Small intestine (tissue), 7 donors: ENCODE results near the gene SLC6A8. TPM values are rescaled to one million over a fixed set of nuclear protein-coding genes. Genes with fewer than 3 reads are reported as not detected.
"Not testable (repeated sequence)": the region's sequence is repeated elsewhere in the genome, so short reads cannot be mapped to it uniquely, and the experiment has no call there.

Source experiments
- DNase-seq, 2 donors: peaks; one replicate each; pipeline versions ENCODE4 v3.0.0 to v3.0.0-alpha.2; 2013
- FAIRE-seq: peaks from 2 replicates; lab custom pipeline; 2012; peaks lifted over from hg19 to GRCh38; lab: Jason Lieb, UNC
- H3K27ac ChIP-seq, 3 donors: one replicate each; pipeline ENCODE4 v1.5.1; 2013; ENCODE audit warnings: low read length in 2 of 3, mild to moderate bottlenecking in 2 of 3, control low read depth in 1 of 3, inconsistent platforms in 1 of 3, low read depth in 1 of 3, moderate library complexity in 1 of 3
- H3K27me3 ChIP-seq, 3 donors: one replicate each; pipeline ENCODE4 v1.6.1; 2013; ENCODE audit warnings: low read length in 3 of 3, inconsistent platforms in 1 of 3; ENCODE audit not compliant: control insufficient read depth in 3 of 3, insufficient read depth in 3 of 3
- H3K36me3 ChIP-seq, 3 donors: one replicate each; pipeline ENCODE4 v1.6.1; 2013; ENCODE audit warnings: low read length in 3 of 3, inconsistent platforms in 1 of 3, low read depth in 1 of 3, mild to moderate bottlenecking in 1 of 3, moderate library complexity in 1 of 3; ENCODE audit not compliant: control insufficient read depth in 3 of 3, insufficient read depth in 2 of 3
- H3K4me1 ChIP-seq, 3 donors: one replicate each; pipeline ENCODE4 v1.6.1; 2013; ENCODE audit warnings: low read length in 2 of 3, inconsistent platforms in 1 of 3, low read depth in 1 of 3, mild to moderate bottlenecking in 1 of 3, moderate library complexity in 1 of 3; ENCODE audit not compliant: control insufficient read depth in 3 of 3, insufficient read depth in 2 of 3
- H3K4me3 ChIP-seq, 3 donors: one replicate each; pipeline ENCODE4 v1.5.1; 2013; ENCODE audit warnings: low read length in 3 of 3, control low read depth in 1 of 3, inconsistent platforms in 1 of 3, low read depth in 1 of 3, mild to moderate bottlenecking in 1 of 3, moderate library complexity in 1 of 3
- H3K9me3 ChIP-seq, 2 donors: one replicate each; pipeline ENCODE4 v1.6.1; 2013; ENCODE audit warnings: low read depth in 1 of 2, low read length in 1 of 2; ENCODE audit not compliant: control insufficient read depth in 2 of 2, insufficient read depth in 1 of 2
- WGBS, 3 donors: extraction: QIAGEN DNeasy Blood & Tissue Kit; methylation state at CpG; one replicate each; pipeline ENCODE4 v1.1.7; 2013; 5-methylcytosine and 5-hydroxymethylcytosine counted together
- polyA plus RNA-seq, 4 donors: library from polyadenylated mRNA; stranded (reverse) in 3 of 4; unstranded in 1 of 4; fragments of 200-250 nt in 3 of 4; fragments of 120-200 nt in 1 of 4; gene quantifications; one replicate each; pipeline versions ENCODE4 v1.2.1 to v1.2.3, GENCODE V29; 2013
- donor health status: healthy with polysubstance abuse.
- donor health status: control.
- donor health status: control.
- donor health status: Bipolar disorder and iron deficiency.
- donor health status: healthy.

The SLC6A8 gene
- polyA plus RNA-seq, 4 donors = 34.0 to 140 (median 59.2) TPM

- Histone ChIP-seq H3K4me1 (peaks cover 0 to 12% (median 3%) of the 10 kb centered on the region in 3 donors), H3K4me3 (no peak overlapping the region), H3K36me3 (peaks cover 0 to 49% (median 0%) of the 10 kb centered on the region in 3 donors), H3K27me3 (no peaks in the 10 kb centered on the region), H3K27ac (peak overlapping the region in 1 of 3 donors; percentile 38), H3K9me3 (peaks cover 0 to 6% of the 10 kb centered on the region in 2 donors)
- DNase-seq = no peak
- FAIRE-seq = no peak
- 69 to 79% (median 77%) methylated on average over 25 to 30 of the region's 30 CpGs for WGBS, 3 donors
Observed at GRCh38 chrX:153736071-153736820, 48.5 kb downstream of the SLC6A8 start.

GRCh38 chrX:153736871-153737441, 49.2 kb downstream of the SLC6A8 start:
- Histone ChIP-seq H3K4me1 (peaks cover 0 to 12% (median 3%) of the 10 kb centered on the region in 3 donors), H3K27me3 (no peaks in the 10 kb centered on the region), H3K9me3 (peaks cover 0 to 2% of the 10 kb centered on the region in 2 donors), H3K4me3 (no peak overlapping the region), H3K27ac (peak overlapping the region in 1 of 3 donors; percentile 38), H3K36me3 (peaks cover 0 to 52% (median 0%) of the 10 kb centered on the region in 3 donors)
- FAIRE-seq (no peak), DNase-seq (peak in 1 of 2 donors; percentile 59)
- 31 to 62% (median 53%) methylated on average over 11 to 15 of the region's 15 CpGs for WGBS, 3 donors

GRCh38 chrX:153738056-153738605, 50.4 kb downstream of the SLC6A8 start:
- H3K4me3 ChIP-seq = no peak overlapping the region
- DNase-seq (no peak), FAIRE-seq (no peak)
- 93 to 94% (median 93%) methylated on average over 3 to 27 of the region's 27 CpGs for WGBS, 3 donors
- no peaks in the 10 kb centered on the region for H3K9me3 ChIP-seq
- H3K4me1 ChIP-seq = peaks cover 0 to 12% (median 3%) of the 10 kb centered on the region in 3 donors
- H3K27me3 ChIP-seq = no peaks in the 10 kb centered on the region
- no peak overlapping the region for H3K27ac ChIP-seq
- H3K36me3 ChIP-seq = peaks cover 0 to 45% (median 0%) of the 10 kb centered on the region in 3 donors

- Histone ChIP-seq H3K4me1 (peaks cover 0 to 12% (median 3%) of the 10 kb centered on the region in 3 donors), H3K27ac (peak overlapping the region in 1 of 3 donors; percentile 52), H3K4me3 (no peak overlapping the region), H3K27me3 (no peaks in the 10 kb centered on the region), H3K9me3 (no peaks in the 10 kb centered on the region), H3K36me3 (peaks cover 0 to 40% (median 0%) of the 10 kb centered on the region in 3 donors)
- FAIRE-seq = no peak
- WGBS, 3 donors = 78 to 87% (median 78%) methylated on average over 26 to 29 of the region's 29 CpGs
- peak in 1 of 2 donors; percentile 32 for DNase-seq
Observed at GRCh38 chrX:153739754-153740486, 52.2 kb downstream of the SLC6A8 start.

- WGBS, 3 donors = 42 to 67% (median 64%) methylated on average over 8 to 16 of the region's 16 CpGs
- DNase-seq (peak; percentile 64 to 82), FAIRE-seq (no peak)
- H3K36me3 ChIP-seq = peaks cover 0 to 40% (median 0%) of the 10 kb centered on the region in 3 donors
- no peaks in the 10 kb centered on the region for H3K27me3 ChIP-seq
- H3K27ac ChIP-seq = peak overlapping the region; percentile 4 to 30 (median 28)
- H3K9me3 ChIP-seq = no peaks in the 10 kb centered on the region
- peaks cover 0 to 12% (median 3%) of the 10 kb centered on the region in 3 donors for H3K4me1 ChIP-seq
- no peak overlapping the region for H3K4me3 ChIP-seq
Observed at GRCh38 chrX:153740631-153741222, 53.0 kb downstream of the SLC6A8 start.

- Histone ChIP-seq H3K36me3 (peaks cover 0 to 35% (median 0%) of the 10 kb centered on the region in 3 donors), H3K27me3 (no peaks in the 10 kb centered on the region), H3K9me3 (no peaks in the 10 kb centered on the region), H3K4me3 (no peak overlapping the region), H3K4me1 (peaks cover 0 to 12% (median 3%) of the 10 kb centered on the region in 3 donors), H3K27ac (no peak overlapping the region)
- 71 to 82% (median 73%) methylated on average over 10 to 14 of the region's 14 CpGs for WGBS, 3 donors
- no peak for DNase-seq
- FAIRE-seq = no peak
Observed at GRCh38 chrX:153741446-153741845, 53.7 kb downstream of the SLC6A8 start.

GRCh38 chrX:153742111-153742510, 54.4 kb downstream of the SLC6A8 start:
- DNase-seq, FAIRE-seq, H3K27me3 ChIP-seq, H3K4me3 ChIP-seq, H3K27ac ChIP-seq, H3K9me3 ChIP-seq: not testable (repeated sequence)
- Histone ChIP-seq H3K4me1 (peaks cover 0 to 12% (median 3%) of the 10 kb centered on the region in 3 donors), H3K36me3 (peaks cover 0 to 29% (median 0%) of the 10 kb centered on the region in 3 donors)
- WGBS, 3 donors = 96 to 98% (median 96%) methylated on average over 8 to 14 of the region's 14 CpGs
